ENCODE measurements around the gene DIP2A. TPM values are rescaled to one million over a fixed set of nuclear protein-coding genes. Genes with fewer than 3 reads are reported as not detected.

Gene DIP2A
- total and polyA plus RNA-seq, 2 of the 13 experiments (the other 11 are each of a cell fraction or from before 2014, with no cell fraction given), result 18.5 to 37.6 TPM

- H3K4me1 ChIP-seq (ENCODE audit: insufficient read depth, low read length), result no peaks in the 10 kb centered on the region
- POLR2A ChIA-PET, result no interaction called here
- no peak overlapping the region for H3K4me2 ChIP-seq (ENCODE audit: low read depth, low read length)
- in situ Hi-C loops (cut with HindIII; ENCODE audit: extremely low pct_ligation_motif_present, low pct_unique_long_range_greater_than_20kb) (no loop called here), intact Hi-C loops (cut with micrococcal nuclease; ENCODE audit: unreplicated experiment) (no loop called here)
- over 99% methylated on average over 13 of the region's 13 CpGs for whole genome bisulfite sequencing (ENCODE audit: low lambda C conversion rate)
- H3K27ac ChIP-seq (ENCODE audit: extremely low read length, insufficient read depth, low read length), result no peak overlapping the region
- no TSS peak for BruUV-seq (replicated peaks)
- TF ChIP-seq ZNF672 (CRISPR knock-in tag; IDR thresholded peaks at IDR 0.05) (no peak), ZNF558 (CRISPR knock-in tag; IDR thresholded peaks at IDR 0.05; ENCODE audit: borderline replicate concordance) (no peak), FOXK1 (CRISPR knock-in tag; IDR thresholded peaks at IDR 0.05; ENCODE audit: borderline replicate concordance, low read depth) (no peak), ZMAT3 (CRISPR knock-in tag; conservative IDR thresholded peaks at IDR 0.05) (no peak), ZFAT (CRISPR knock-in tag; conservative IDR thresholded peaks at IDR 0.05) (no peak), ZNF501 (CRISPR knock-in tag; IDR thresholded peaks at IDR 0.05) (no peak), ZNF572 (CRISPR knock-in tag; IDR thresholded peaks at IDR 0.05) (no peak), ARID5B (CRISPR knock-in tag; IDR thresholded peaks at IDR 0.05) (no peak), XBP1 (CRISPR knock-in tag; IDR thresholded peaks at IDR 0.05) (no peak), ZFP82 (CRISPR knock-in tag; IDR thresholded peaks at IDR 0.05; ENCODE audit: borderline replicate concordance) (no peak), ZNF546 (CRISPR knock-in tag; conservative IDR thresholded peaks at IDR 0.05) (no peak), ZNF235 (CRISPR knock-in tag; IDR thresholded peaks at IDR 0.05; ENCODE audit: borderline replicate concordance) (no peak), E2F5 (CRISPR knock-in tag; conservative IDR thresholded peaks at IDR 0.05) (no peak), ZNF556 (CRISPR knock-in tag; IDR thresholded peaks at IDR 0.05; ENCODE audit: borderline replicate concordance) (no peak)
- FAIRE-seq, result no peak
- no peaks in the 10 kb centered on the region for H3K9me3 ChIP-seq (ENCODE audit: low read length)
- no peaks in the 10 kb centered on the region for H4K20me1 ChIP-seq (ENCODE audit: insufficient read depth, low read length)
- no peak overlapping the region for H3K9ac ChIP-seq (ENCODE audit: insufficient read depth, low read depth, low read length)
- no peak for DNase-seq (ENCODE audit: low spot score)
- no peaks in the 10 kb centered on the region for H3K79me2 ChIP-seq (ENCODE audit: insufficient read depth, low read length)
- H3K36me3 ChIP-seq (replicated peaks in 1 of 2; ENCODE audit: control insufficient read depth in 1 of 2, insufficient read depth in 2 of 2, low read length in 2 of 2), result peaks cover 8 to 28% of the 10 kb centered on the region in 2 experiments; a peak in 3 of 5 replicates
- no peaks in the 10 kb centered on the region for H3K27me3 ChIP-seq (ENCODE audit: control insufficient read depth in 1 of 2, insufficient read depth in 2 of 2, low read length in 2 of 2)
- no peak overlapping the region for H3K4me3 ChIP-seq (replicated peaks in 1 of 3; ENCODE audit: insufficient read depth in 1 of 3, low read depth in 2 of 3, low read length in 3 of 3)
- CTCF ChIA-PET (ENCODE audit: low intra/inter-chr PET ratio, low total read pairs), result no interaction called here
- H2AFZ ChIP-seq (ENCODE audit: low read length), result no peak overlapping the region
- no peak for ATAC-seq
Measured at GRCh38 chr21:46414965-46415275, 43.8 kb upstream of the DIP2A start.

Measured in HepG2 (cell line).